GM12878 (cell line): ENCODE data around the gene OPA1. TPM values are rescaled to one million over a fixed set of nuclear protein-coding genes. Genes with fewer than 3 reads are reported as not detected.
A peak's percentile ranks its signal among the peaks of the same experiment; 100 is the strongest.

Source experiments
- ATAC-seq: fragments of 200-7000 bp; cut with Tn5 transposase; 3 replicates; pipeline ENCODE4 v1.9.1; 2020; ENCODE audit warnings: mild to moderate bottlenecking, moderate library complexity
- BruUV-seq: library from RNA; stranded (reverse); fragments of 400-500 nt; replicated peaks from 2 replicates; lab custom pipeline; 2021; lab: Mats Ljungman, UMichigan
- CTCF ChIA-PET: fragments of 300-600 bp; sonication (Branson Sonifier 250); formaldehyde crosslinking; extraction: SDS; loops from one replicate; lab custom pipeline; 2021; ENCODE audit warnings: inconsistent platforms; lab: Yijun Ruan, JAX
- POLR2A ChIA-PET: fragments of 350-600 bp; formaldehyde crosslinking; extraction: SDS; loops from one replicate; lab custom pipeline; 2021; ENCODE audit warnings: inconsistent platforms; lab: Charles Lee
- RAD21 ChIA-PET: fragments of 300-600 bp; sonication (Branson Sonifier 250); formaldehyde crosslinking; loops from one replicate; lab custom pipeline; 2023; ENCODE audit warnings: antibody characterized with exemption; ENCODE audit not compliant: unreplicated experiment; lab: Charles Lee
- SMC1A ChIA-PET: fragments of 300-600 bp; sonication (Branson Sonifier 250); formaldehyde crosslinking; loops from one replicate; lab custom pipeline; 2023; ENCODE audit not compliant: unreplicated experiment, uncharacterized antibody; lab: Charles Lee
- DNase-seq: peaks from one replicate; pipeline ENCODE4 v3.0.0-alpha.2; 2011; ENCODE audit warnings: low read depth, low spot score
- FAIRE-seq: peaks from 3 replicates; lab custom pipeline; 2011; peaks lifted over from hg19 to GRCh38; lab: Jason Lieb, UNC
- H2AFZ ChIP-seq: 2 replicates; pipeline ENCODE4 v1.6.0; 2011; ENCODE audit warnings: low read depth, low read length, control low read depth; ENCODE audit not compliant: control insufficient read depth
- H3K27ac ChIP-seq: 2 replicates; pipeline ENCODE4 v1.5.1; 2011; ENCODE audit warnings: control low read depth; ENCODE audit not compliant: control insufficient read depth, insufficient read depth
- H3K27me3 ChIP-seq, 2 experiments: replicated peaks in 1 of 2; 2 replicates each; pipeline versions ENCODE4 v1.6.0 to v1.6.1; 2011; ENCODE audit warnings: low read length in 1 of 2; ENCODE audit not compliant: control insufficient read depth in 2 of 2, insufficient read depth in 2 of 2
- H3K36me3 ChIP-seq, 2 experiments: 2 replicates each; pipeline ENCODE4 v1.5.1; 2011; ENCODE audit warnings: low read length in 1 of 2; ENCODE audit not compliant: control insufficient read depth in 2 of 2, insufficient read depth in 2 of 2
- H3K4me1 ChIP-seq: 2 replicates; pipeline ENCODE4 v1.6.1; 2011; ENCODE audit warnings: mild to moderate bottlenecking, low read length, moderate library complexity, mixed read lengths; ENCODE audit not compliant: control insufficient read depth, insufficient read depth
- H3K4me2 ChIP-seq: 2 replicates; pipeline ENCODE4 v1.6.0; 2011; ENCODE audit warnings: control low read depth; ENCODE audit not compliant: control insufficient read depth, insufficient read depth
- H3K4me3 ChIP-seq: fragments of 200-600 bp; sonication (generic); 2 replicates; pipeline ENCODE4 v1.5.1; 2016
- H3K79me2 ChIP-seq: 2 replicates; pipeline ENCODE4 v1.6.0; 2011; ENCODE audit warnings: low read length; ENCODE audit not compliant: control insufficient read depth, insufficient read depth
- H3K9ac ChIP-seq: 2 replicates; pipeline ENCODE4 v1.8.0; 2011; ENCODE audit warnings: low read length, control low read depth, mixed read lengths; ENCODE audit not compliant: control insufficient read depth, insufficient read depth
- H3K9me3 ChIP-seq: replicated peaks from 3 replicates; pipeline ENCODE4 v1.5.1; 2011; ENCODE audit warnings: mild to moderate bottlenecking, low read length; ENCODE audit not compliant: control insufficient read depth, insufficient read depth
- H4K20me1 ChIP-seq: 2 replicates; pipeline ENCODE4 v1.6.0; 2011; ENCODE audit not compliant: control insufficient read depth, insufficient read depth
- CHD4 ChIP-seq: fragments of 200-600 bp; sonication (generic); IDR thresholded peaks from 2 replicates; pipeline ENCODE4 v1.6.1; 2016; ENCODE audit warnings: mild to moderate bottlenecking
- CTCF ChIP-seq, 3 experiments: IDR thresholded peaks in 2 of 3; conservative IDR thresholded peaks in 1 of 3; 2 replicates each; pipeline ENCODE4 v1.5.1; 2011; ENCODE audit warnings: low read depth in 3 of 3, low read length in 3 of 3, mild to moderate bottlenecking in 3 of 3, control low read depth in 2 of 3, moderate library complexity in 2 of 3, inconsistent platforms in 1 of 3, mixed read lengths in 1 of 3; ENCODE audit not compliant: control insufficient read depth in 2 of 3, insufficient read depth in 1 of 3; ENCODE audit errors: extremely low read depth in 1 of 3
- EED ChIP-seq: sonication (generic); IDR thresholded peaks from 2 replicates; pipeline ENCODE4 v1.6.1; 2016; ENCODE audit warnings: antibody characterized with exemption, low read depth
- ETV6 ChIP-seq, 2 experiments: fragments of 450-650 bp in 1 of 2; IDR thresholded peaks in 1 of 2; conservative IDR thresholded peaks in 1 of 2; 2 replicates each; pipeline ENCODE4 v1.6.1; 2014; ENCODE audit warnings: antibody characterized with exemption in 1 of 2, borderline replicate concordance in 1 of 2, low read depth in 1 of 2, mild to moderate bottlenecking in 1 of 2, moderate library complexity in 1 of 2
- MXI1 ChIP-seq: fragments of 150-350 bp; IDR thresholded peaks from 2 replicates; pipeline ENCODE4 v1.6.1; 2011; ENCODE audit warnings: low read depth, mild to moderate bottlenecking, inconsistent platforms, low read length, improper control_type of control experiment
- NRF1 ChIP-seq: conservative IDR thresholded peaks from 2 replicates; pipeline ENCODE4 v1.6.1; 2011; ENCODE audit warnings: mild to moderate bottlenecking, low read depth, low read length, improper control_type of control experiment
- RAD21 ChIP-seq: IDR thresholded peaks from 2 replicates; pipeline ENCODE4 v1.6.1; 2011; ENCODE audit warnings: mild to moderate bottlenecking, low read depth, low read length, moderate library complexity; ENCODE audit not compliant: insufficient read depth
- SMC3 ChIP-seq: IDR thresholded peaks from 2 replicates; pipeline ENCODE4 v1.6.1; 2011; ENCODE audit warnings: low read length, improper control_type of control experiment, borderline replicate concordance
- ZNF207 ChIP-seq: fragments of 450-650 bp; IDR thresholded peaks from 2 replicates; pipeline ENCODE4 v1.6.1; 2014; ENCODE audit warnings: antibody characterized with exemption, mild to moderate bottlenecking, borderline replicate concordance
- WGBS: methylation state at CpG from one replicate; pipeline ENCODE4 v1.1.6; 2016; ENCODE audit warnings: low lambda C conversion rate; ENCODE audit not compliant: insufficient replicate concordance, insufficient coverage; ENCODE audit errors: missing lambda C conversion rate; 5-methylcytosine and 5-hydroxymethylcytosine counted together
- in situ Hi-C: fragments of 300-500 bp; cut with MboI; formaldehyde crosslinking; loops from 9 replicates; pipeline ENCODE4 v1.14.3; 2018; ENCODE audit warnings: mixed read lengths
- intact Hi-C: fragments of 100-400 bp; cut with micrococcal nuclease; formaldehyde crosslinking; loops from one replicate; pipeline ENCODE4 v1.14.2; 2022; ENCODE audit not compliant: unreplicated experiment
- polyA plus RNA-seq, 11 experiments: library from polyadenylated mRNA; depleted of rRNA in 4 of 11; unstranded in 6 of 11; stranded (reverse) in 5 of 11; fragments of >200 nt; fragmentation: Nextera tagmentation in 4 of 11; fragmentation: Illumina TruSeq in 1 of 11; extraction: Ambion mirVana in 4 of 11; extraction: Trizol in 1 of 11; gene quantifications; 1 replicate in 1 of 11; 2 replicates in 10 of 11; pipeline versions ENCODE4 v1.2.1 to v1.2.3, GENCODE V29; 2011 to 2016; ENCODE audit warnings: inconsistent platforms in 2 of 11, missing spikeins in 2 of 11, low read depth in 1 of 11
- total RNA-seq, 4 experiments: library from RNA; depleted of rRNA in 3 of 4; stranded (reverse); fragments of >200 nt in 3 of 4; fragmentation: Illumina TruSeq in 1 of 4; extraction: Trizol in 1 of 4; gene quantifications; 2 replicates each; pipeline versions ENCODE4 v1.2.1 to v1.2.3, GENCODE V29; 2013 to 2021
- TF ChIP-seq, protein P1 (sequence below): IDR thresholded peaks from 2 replicates; pipeline ENCODE4 v1.6.1; 2011; ENCODE audit warnings: borderline replicate concordance, low read depth, mild to moderate bottlenecking, moderate library complexity, low read length; ENCODE audit not compliant: insufficient read depth, poor library complexity, severe bottlenecking
- TF ChIP-seq, protein P2 (sequence below): IDR thresholded peaks from 2 replicates; pipeline ENCODE4 v1.6.1; 2011; ENCODE audit warnings: low read depth, mild to moderate bottlenecking, low read length, moderate library complexity, borderline replicate concordance; ENCODE audit errors: extremely low read depth
- TF ChIP-seq, protein P3 (sequence below): IDR thresholded peaks from 2 replicates; pipeline ENCODE4 v1.6.1; 2012; ENCODE audit warnings: improper control_type of control experiment, low read depth, low read length; ENCODE audit not compliant: insufficient replicate concordance

The OPA1 gene
- total and polyA plus RNA-seq, 10 of the 15 experiments (the other 5 are each of a cell fraction or from before 2014, with no cell fraction given): 14.7 to 108 (median 59.3) TPM

GRCh38 chr3:193665370-193665989 lies 72.5 kb downstream of the OPA1 start:
- H3K27ac ChIP-seq: no peak overlapping the region
- DNase-seq: no peak
- CTCF ChIA-PET: interaction anchor here (0.7 to 6.1 kb wide), 39 partner anchors 8 to 740 kb away, joined by 3 to 56 read pairs (median 4); partner anchors contain the start of gene HES1
- TF ChIP-seq, protein P1, sequence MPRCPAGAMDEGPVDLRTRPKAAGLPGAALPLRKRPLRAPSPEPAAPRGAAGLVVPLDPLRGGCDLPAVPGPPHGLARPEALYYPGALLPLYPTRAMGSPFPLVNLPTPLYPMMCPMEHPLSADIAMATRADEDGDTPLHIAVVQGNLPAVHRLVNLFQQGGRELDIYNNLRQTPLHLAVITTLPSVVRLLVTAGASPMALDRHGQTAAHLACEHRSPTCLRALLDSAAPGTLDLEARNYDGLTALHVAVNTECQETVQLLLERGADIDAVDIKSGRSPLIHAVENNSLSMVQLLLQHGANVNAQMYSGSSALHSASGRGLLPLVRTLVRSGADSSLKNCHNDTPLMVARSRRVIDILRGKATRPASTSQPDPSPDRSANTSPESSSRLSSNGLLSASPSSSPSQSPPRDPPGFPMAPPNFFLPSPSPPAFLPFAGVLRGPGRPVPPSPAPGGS: no peak
- TF ChIP-seq ETV6 (conservative IDR thresholded peaks at IDR 0.05 in 1 of 2, IDR thresholded peaks at IDR 0.05 in 1 of 2; ENCODE audit: borderline replicate concordance in 1 of 2, low read depth in 1 of 2): no peak
- peak in 2 of 3 experiments; percentile 10 to 19; a peak in 2 of 6 replicates for TF ChIP-seq CTCF (IDR thresholded peaks at IDR 0.05 in 2 of 3, conservative IDR thresholded peaks at IDR 0.05 in 1 of 3; ENCODE audit: control insufficient read depth in 2 of 3, extremely low read depth in 1 of 3, insufficient read depth in 1 of 3, low read depth in 3 of 3, low read length in 3 of 3)
- TF ChIP-seq, protein P2, sequence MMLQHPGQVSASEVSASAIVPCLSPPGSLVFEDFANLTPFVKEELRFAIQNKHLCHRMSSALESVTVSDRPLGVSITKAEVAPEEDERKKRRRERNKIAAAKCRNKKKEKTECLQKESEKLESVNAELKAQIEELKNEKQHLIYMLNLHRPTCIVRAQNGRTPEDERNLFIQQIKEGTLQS: no peak
- no peak for TF ChIP-seq EED
- TF ChIP-seq NRF1: no peak
- TF ChIP-seq MXI1: no peak
- TF ChIP-seq, protein P3, sequence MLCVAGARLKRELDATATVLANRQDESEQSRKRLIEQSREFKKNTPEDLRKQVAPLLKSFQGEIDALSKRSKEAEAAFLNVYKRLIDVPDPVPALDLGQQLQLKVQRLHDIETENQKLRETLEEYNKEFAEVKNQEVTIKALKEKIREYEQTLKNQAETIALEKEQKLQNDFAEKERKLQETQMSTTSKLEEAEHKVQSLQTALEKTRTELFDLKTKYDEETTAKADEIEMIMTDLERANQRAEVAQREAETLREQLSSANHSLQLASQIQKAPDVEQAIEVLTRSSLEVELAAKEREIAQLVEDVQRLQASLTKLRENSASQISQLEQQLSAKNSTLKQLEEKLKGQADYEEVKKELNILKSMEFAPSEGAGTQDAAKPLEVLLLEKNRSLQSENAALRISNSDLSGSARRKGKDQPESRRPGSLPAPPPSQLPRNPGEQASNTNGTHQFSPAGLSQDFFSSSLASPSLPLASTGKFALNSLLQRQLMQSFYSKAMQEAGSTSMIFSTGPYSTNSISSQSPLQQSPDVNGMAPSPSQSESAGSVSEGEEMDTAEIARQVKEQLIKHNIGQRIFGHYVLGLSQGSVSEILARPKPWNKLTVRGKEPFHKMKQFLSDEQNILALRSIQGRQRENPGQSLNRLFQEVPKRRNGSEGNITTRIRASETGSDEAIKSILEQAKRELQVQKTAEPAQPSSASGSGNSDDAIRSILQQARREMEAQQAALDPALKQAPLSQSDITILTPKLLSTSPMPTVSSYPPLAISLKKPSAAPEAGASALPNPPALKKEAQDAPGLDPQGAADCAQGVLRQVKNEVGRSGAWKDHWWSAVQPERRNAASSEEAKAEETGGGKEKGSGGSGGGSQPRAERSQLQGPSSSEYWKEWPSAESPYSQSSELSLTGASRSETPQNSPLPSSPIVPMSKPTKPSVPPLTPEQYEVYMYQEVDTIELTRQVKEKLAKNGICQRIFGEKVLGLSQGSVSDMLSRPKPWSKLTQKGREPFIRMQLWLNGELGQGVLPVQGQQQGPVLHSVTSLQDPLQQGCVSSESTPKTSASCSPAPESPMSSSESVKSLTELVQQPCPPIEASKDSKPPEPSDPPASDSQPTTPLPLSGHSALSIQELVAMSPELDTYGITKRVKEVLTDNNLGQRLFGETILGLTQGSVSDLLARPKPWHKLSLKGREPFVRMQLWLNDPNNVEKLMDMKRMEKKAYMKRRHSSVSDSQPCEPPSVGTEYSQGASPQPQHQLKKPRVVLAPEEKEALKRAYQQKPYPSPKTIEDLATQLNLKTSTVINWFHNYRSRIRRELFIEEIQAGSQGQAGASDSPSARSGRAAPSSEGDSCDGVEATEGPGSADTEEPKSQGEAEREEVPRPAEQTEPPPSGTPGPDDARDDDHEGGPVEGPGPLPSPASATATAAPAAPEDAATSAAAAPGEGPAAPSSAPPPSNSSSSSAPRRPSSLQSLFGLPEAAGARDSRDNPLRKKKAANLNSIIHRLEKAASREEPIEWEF: no peak
- no peak for TF ChIP-seq CHD4
- TF ChIP-seq ZNF207: no peak
- TF ChIP-seq RAD21: 0 out of 2 replicates have a peak, but pooled peaks have one; percentile 35
- peak; percentile 35; the same call in 1 of the 2 replicates for TF ChIP-seq SMC3
- WGBS: 100% methylated on average over 1 of the region's 1 CpG
- H3K36me3 ChIP-seq: peaks cover 6 to 29% of the 10 kb centered on the region in 2 experiments
- H3K9me3 ChIP-seq: no peaks in the 10 kb centered on the region
- H3K79me2 ChIP-seq: no peaks in the 10 kb centered on the region
- H3K4me3 ChIP-seq: no peak overlapping the region
- no peaks in the 10 kb centered on the region for H4K20me1 ChIP-seq
- no peaks in the 10 kb centered on the region for H3K4me1 ChIP-seq
- no peak overlapping the region for H3K9ac ChIP-seq
- H2AFZ ChIP-seq: no peak overlapping the region
- POLR2A ChIA-PET: no interaction called here
- peak; percentile 47 for FAIRE-seq
- no peak for ATAC-seq
- intact Hi-C loops: loop anchor here (2.0 to 5.0 kb wide), 2 partner anchors 472 to 649 kb away; partner anchors contain the start of gene HES1
- in situ Hi-C loops: no loop called here
- SMC1A ChIA-PET: interaction anchor here (0.8 to 5.5 kb wide), 22 partner anchors 10 to 651 kb away, joined by 3 to 40 read pairs (median 4); partner anchors contain the start of gene HES1
- no peak overlapping the region for H3K4me2 ChIP-seq
- BruUV-seq: no TSS peak
- RAD21 ChIA-PET: interaction anchor here (0.6 to 3.8 kb wide), 14 partner anchors 8 to 671 kb away, joined by 3 to 35 read pairs (median 4); no protein-coding TSS in a partner anchor
- H3K27me3 ChIP-seq: no peaks in the 10 kb centered on the region
